Right atrium auricular region (tissue), 2 donors: ENCODE data around the gene INTS11. TPM values are rescaled to one million over a fixed set of nuclear protein-coding genes. Genes with fewer than 3 reads are reported as not detected.

Source experiments
- DNase-seq: peaks from one replicate; pipeline ENCODE4 v3.0.0-alpha.2; 2019; ENCODE audit warnings: low spot score
- H3K27ac ChIP-seq, 2 donors: fragments of 200-600 bp; sonication (generic); 1 replicate in 1 of 2; 2 replicates in 1 of 2; pipeline ENCODE4 v1.5.1; 2016 to 2019
- H3K27me3 ChIP-seq, 2 donors: fragments of 200-600 bp; sonication (generic); one replicate each; pipeline versions ENCODE4 v1.5.1 to v1.6.0; 2017 to 2019
- H3K36me3 ChIP-seq: fragments of 200-600 bp; sonication (generic); one replicate; pipeline ENCODE4 v1.5.1; 2016
- H3K4me1 ChIP-seq, 2 donors: fragments of 200-600 bp; sonication (generic); one replicate each; pipeline versions ENCODE4 v1.5.1 to v1.6.0; 2017 to 2019
- H3K4me3 ChIP-seq, 2 donors: fragments of 200-600 bp; sonication (generic); 1 replicate in 1 of 2; 2 replicates in 1 of 2; pipeline ENCODE4 v1.5.1; 2017 to 2019; ENCODE audit warnings: mild to moderate bottlenecking in 1 of 2, moderate library complexity in 1 of 2
- H3K9me3 ChIP-seq, 2 donors: fragments of 200-600 bp; sonication (generic); one replicate each; pipeline ENCODE4 v1.5.1; 2019
- CTCF ChIP-seq, 2 donors: fragments of 200-600 bp; sonication (generic); IDR thresholded peaks; one replicate each; pipeline ENCODE4 v1.5.1; 2019; ENCODE audit warnings: antibody characterized with exemption in 2 of 2
- total RNA-seq, 2 donors: library from RNA; depleted of rRNA; stranded (reverse); fragments of >200 nt; gene quantifications; one replicate each; pipeline ENCODE4 v1.1.0, GENCODE V29; 2016

INTS11 gene
- total RNA-seq, 2 donors from 2014 or later: 59.6 to 65.2 TPM

DNA sequence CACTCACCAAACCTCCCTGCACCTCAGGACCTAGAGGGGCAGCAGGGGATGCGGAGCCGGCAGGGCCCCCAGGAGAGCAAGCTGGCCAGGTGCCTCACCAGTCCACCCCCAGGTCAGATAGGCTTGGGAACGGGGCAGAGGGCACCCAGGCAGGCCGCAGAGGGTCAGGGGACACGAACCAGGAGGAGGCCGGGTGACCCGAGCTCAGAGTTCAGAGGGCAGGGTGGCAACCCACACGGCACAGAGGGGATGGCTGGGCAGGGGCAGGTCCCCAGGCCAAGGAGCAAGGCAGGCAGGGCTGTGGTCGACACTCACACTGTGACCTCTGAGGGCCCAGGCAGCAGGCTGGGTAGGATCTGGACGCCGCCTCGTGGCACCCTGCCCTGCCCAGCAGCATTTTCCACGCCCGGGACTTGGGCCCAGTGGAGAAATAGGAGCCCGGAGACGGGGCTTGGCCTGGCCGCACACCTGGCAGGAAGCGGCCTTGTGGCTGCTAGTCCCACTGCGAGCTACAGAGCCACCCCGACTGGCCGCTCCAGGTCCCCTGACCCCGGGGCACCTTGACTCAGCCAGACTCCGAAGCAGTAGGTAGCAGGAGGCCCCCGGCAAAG, 19.5 kb upstream of the INTS11 start:
- TF ChIP-seq CTCF (IDR thresholded peaks at IDR 0.05): no peak
- Histone ChIP-seq H3K4me3 (no peak overlapping the region), H3K4me1 (peaks cover 0 to 46% of the 10 kb centered on the region in 2 donors), H3K27ac (no peak overlapping the region), H3K9me3 (no peaks in the 10 kb centered on the region), H3K36me3 (peaks cover 17% of the 10 kb centered on the region), H3K27me3 (no peaks in the 10 kb centered on the region)
- no peak for DNase-seq

DNA sequence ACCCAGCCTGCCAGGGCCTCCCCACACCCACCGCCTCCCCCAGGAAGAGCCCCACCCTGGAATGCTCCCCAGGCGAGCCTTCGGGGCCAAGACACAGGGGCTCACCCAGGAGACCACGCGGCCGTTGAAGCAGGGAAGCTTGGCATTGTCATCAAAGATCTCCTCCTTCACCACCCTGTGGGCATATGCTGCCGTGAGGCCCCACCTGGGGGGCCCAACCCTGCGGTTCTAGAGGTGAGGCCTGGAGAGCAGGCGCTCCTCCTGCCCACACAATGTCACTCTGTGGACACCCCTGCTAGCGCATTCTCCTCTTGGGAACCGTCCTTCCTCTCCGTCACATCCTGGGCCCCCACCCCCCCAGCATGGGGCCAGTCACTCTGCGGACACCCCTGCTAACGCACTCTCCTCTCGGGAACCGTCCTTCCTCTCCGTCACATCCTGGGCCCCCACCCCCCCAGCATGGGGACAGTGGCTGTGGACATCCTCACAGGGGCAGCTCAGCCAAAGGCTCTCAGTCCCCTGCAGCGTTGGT, 18.2 kb upstream of the INTS11 start:
- Histone ChIP-seq H3K4me3 (no peak overlapping the region), H3K9me3 (no peaks in the 10 kb centered on the region), H3K27me3 (no peaks in the 10 kb centered on the region), H3K4me1 (peaks cover 0 to 36% of the 10 kb centered on the region in 2 donors), H3K36me3 (peaks cover 30% of the 10 kb centered on the region), H3K27ac (no peak overlapping the region)
- DNase-seq: no peak
- TF ChIP-seq CTCF (IDR thresholded peaks at IDR 0.05): no peak

DNA sequence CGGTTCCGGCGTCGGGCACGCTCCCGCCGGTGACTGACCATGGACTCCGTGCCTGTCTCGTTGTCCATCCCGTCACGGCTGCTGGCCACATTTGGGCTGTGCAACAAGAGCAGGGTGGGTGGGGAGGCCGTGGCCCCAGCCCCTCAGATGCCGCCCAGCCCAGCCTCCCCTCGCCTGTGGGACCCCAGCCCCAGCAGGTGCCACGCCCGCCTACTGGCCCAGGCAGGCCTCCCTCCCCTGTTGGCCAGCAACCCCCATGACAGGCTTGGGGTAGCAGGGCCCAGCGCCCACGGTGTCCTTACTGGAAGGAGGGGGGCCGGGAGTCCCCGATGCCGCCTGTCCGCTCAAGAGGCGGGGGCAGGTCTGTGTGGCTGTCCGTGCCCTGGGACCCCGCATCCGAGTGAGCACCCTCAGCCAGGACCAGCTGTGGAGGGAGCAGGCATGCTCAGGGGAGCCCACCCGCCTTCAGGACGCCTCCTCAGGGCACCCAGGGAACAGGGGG, 17.7 kb upstream of the INTS11 start:
- H3K27me3 ChIP-seq: no peaks in the 10 kb centered on the region
- no peak overlapping the region for H3K27ac ChIP-seq
- H3K4me3 ChIP-seq: no peak overlapping the region
- no peaks in the 10 kb centered on the region for H3K9me3 ChIP-seq
- peaks cover 30% of the 10 kb centered on the region for H3K36me3 ChIP-seq
- peaks cover 0 to 31% of the 10 kb centered on the region in 2 donors for H3K4me1 ChIP-seq
- no peak for TF ChIP-seq CTCF (IDR thresholded peaks at IDR 0.05)
- no peak for DNase-seq

DNA sequence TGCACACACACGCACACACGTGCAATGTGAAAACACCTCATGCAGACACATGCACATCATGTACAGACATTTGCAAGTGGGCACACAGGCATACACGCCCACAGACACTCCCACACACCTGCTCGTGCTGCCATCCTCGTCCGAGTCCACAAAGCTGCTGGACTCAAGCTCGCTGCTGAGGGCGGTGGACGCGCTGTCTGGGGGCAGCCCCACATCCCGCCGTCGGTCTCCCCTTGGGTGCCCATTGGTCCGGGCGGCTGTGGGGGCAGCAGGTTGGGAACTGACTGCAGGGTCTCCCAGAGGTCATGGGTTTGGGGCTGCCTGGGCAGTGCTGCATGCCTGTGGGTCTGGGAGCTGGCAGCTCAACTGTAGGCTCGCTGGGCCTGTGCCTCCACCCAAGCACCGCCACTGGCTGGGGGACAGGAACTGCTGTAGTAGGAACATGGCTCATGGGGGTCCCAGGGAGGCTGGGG, 17.1 kb upstream of the INTS11 start:
- peaks cover 0 to 26% of the 10 kb centered on the region in 2 donors for H3K4me1 ChIP-seq
- no peak for TF ChIP-seq CTCF (IDR thresholded peaks at IDR 0.05)
- no peak overlapping the region for H3K27ac ChIP-seq
- H3K4me3 ChIP-seq: no peak overlapping the region
- H3K27me3 ChIP-seq: no peaks in the 10 kb centered on the region
- peaks cover 32% of the 10 kb centered on the region for H3K36me3 ChIP-seq
- no peak for DNase-seq
- no peaks in the 10 kb centered on the region for H3K9me3 ChIP-seq

DNA sequence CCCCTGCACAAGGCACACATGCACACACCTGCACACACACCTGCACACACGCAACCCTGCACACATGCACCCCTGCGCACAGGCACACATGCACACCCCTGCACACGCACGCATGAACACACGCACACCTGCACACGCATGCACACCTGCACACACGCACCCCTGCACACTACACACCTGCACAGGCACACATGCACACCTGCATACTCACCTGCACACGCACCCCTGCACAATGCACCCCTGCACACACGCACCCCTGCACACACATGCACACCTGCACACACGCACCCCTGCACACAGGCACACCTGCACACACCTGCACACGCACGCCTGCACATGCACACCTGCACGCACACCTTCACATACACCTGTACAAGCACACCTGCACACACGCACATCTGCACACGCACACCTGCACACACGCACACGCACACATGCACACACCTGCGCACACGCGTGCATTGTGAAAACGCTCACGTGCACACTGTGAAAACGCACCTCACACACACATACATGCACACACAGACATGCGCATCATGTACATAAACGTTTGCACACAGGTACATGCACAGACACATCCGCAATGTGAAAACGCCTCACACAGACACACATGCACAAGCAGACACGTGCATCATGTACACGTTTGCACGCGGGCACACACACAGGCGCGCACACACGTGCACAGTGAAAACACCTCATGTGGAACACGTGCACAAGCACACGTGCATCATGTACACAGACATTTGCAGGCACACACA, 16.5 kb upstream of the INTS11 start:
- H3K4me1 ChIP-seq: peaks cover 0 to 20% of the 10 kb centered on the region in 2 donors
- no peaks in the 10 kb centered on the region for H3K27me3 ChIP-seq
- no peak overlapping the region for H3K4me3 ChIP-seq
- no peak for TF ChIP-seq CTCF (IDR thresholded peaks at IDR 0.05)
- no peak for DNase-seq
- H3K36me3 ChIP-seq: peaks cover 34% of the 10 kb centered on the region
- no peaks in the 10 kb centered on the region for H3K9me3 ChIP-seq
- H3K27ac ChIP-seq: no peak overlapping the region
